ENCODE data around the gene DBH. TPM values are rescaled to one million over a fixed set of nuclear protein-coding genes. Genes with fewer than 3 reads are reported as not detected.
A peak's percentile ranks its signal among the peaks of the same experiment; 100 is the strongest.

Gene DBH
- total RNA-seq, 2 donors from 2014 or later = not detected

GRCh38 chr9:133590231-133590855 is 45.8 kb upstream of the DBH start:
- intact Hi-C loops (cut with DNase I) = no loop called here
- no peak for ATAC-seq
- no peaks in the 10 kb centered on the region for H3K4me1 ChIP-seq
- 66 to 69% methylated on average over 14 to 20 of the region's 20 CpGs for WGBS, 2 donors
- H3K27ac ChIP-seq = no peak overlapping the region
- H3K27me3 ChIP-seq = peaks cover 0 to 10% of the 10 kb centered on the region in 2 donors
- no peak for DNase-seq
- no peaks in the 10 kb centered on the region for H3K9me3 ChIP-seq
- no peaks in the 10 kb centered on the region for H3K36me3 ChIP-seq (replicated peaks in 1 of 2; ENCODE audit: insufficient read depth in 1 of 2, low read depth in 2 of 2)
- TF ChIP-seq CTCF (IDR thresholded peaks at IDR 0.05) (no peak), POLR2A (IDR thresholded peaks at IDR 0.05) (no peak)
- no peak overlapping the region for H3K4me3 ChIP-seq

- Histone ChIP-seq H3K27ac (no peak overlapping the region), H3K4me3 (no peak overlapping the region), H3K4me1 (no peaks in the 10 kb centered on the region), H3K36me3 (replicated peaks in 1 of 2; ENCODE audit: insufficient read depth in 1 of 2, low read depth in 2 of 2) (no peaks in the 10 kb centered on the region), H3K27me3 (peaks cover 0 to under 1% of the 10 kb centered on the region in 2 donors), H3K9me3 (peaks cover 0 to under 1% (median 0%) of the 10 kb centered on the region in 3 donors)
- DNase-seq = no peak
- no peak for ATAC-seq
- intact Hi-C loops (cut with DNase I) = no loop called here
- 86 to 88% methylated on average over 13 to 16 of the region's 17 CpGs for WGBS, 2 donors
- TF ChIP-seq CTCF (IDR thresholded peaks at IDR 0.05) (no peak), POLR2A (IDR thresholded peaks at IDR 0.05) (no peak)
Observed at GRCh38 chr9:133591116-133591910, 44.9 kb upstream of the DBH start.

- Histone ChIP-seq H3K36me3 (replicated peaks in 1 of 2; ENCODE audit: insufficient read depth in 1 of 2, low read depth in 2 of 2) (no peaks in the 10 kb centered on the region), H3K27me3 (no peaks in the 10 kb centered on the region), H3K4me1 (no peaks in the 10 kb centered on the region), H3K27ac (no peak overlapping the region), H3K9me3 (peaks cover 0 to 7% (median 0%) of the 10 kb centered on the region in 3 donors), H3K4me3 (no peak overlapping the region)
- ATAC-seq (no peak), DNase-seq (no peak)
- intact Hi-C loops (cut with DNase I) = no loop called here
- 46 to 56% methylated on average over 6 to 10 of the region's 10 CpGs for WGBS, 2 donors
- TF ChIP-seq POLR2A (IDR thresholded peaks at IDR 0.05) (no peak), CTCF (IDR thresholded peaks at IDR 0.05) (no peak)
Observed at GRCh38 chr9:133591985-133592384, 44.2 kb upstream of the DBH start.

- no peaks in the 10 kb centered on the region for H3K27me3 ChIP-seq
- DNase-seq = no peak
Observed at GRCh38 chr9:133592731-133593409, 43.3 kb upstream of the DBH start.

More at GRCh38 chr9:133592731-133593409, 43.3 kb upstream of the DBH start:
- no peak for ATAC-seq
- Histone ChIP-seq H3K4me1 (no peaks in the 10 kb centered on the region), H3K4me3 (no peak overlapping the region), H3K27ac (no peak overlapping the region), H3K9me3 (peaks cover 0 to 16% (median 0%) of the 10 kb centered on the region in 3 donors), H3K36me3 (replicated peaks in 1 of 2; ENCODE audit: insufficient read depth in 1 of 2, low read depth in 2 of 2) (no peaks in the 10 kb centered on the region)
- intact Hi-C loops (cut with DNase I) = no loop called here
- TF ChIP-seq POLR2A (IDR thresholded peaks at IDR 0.05) (no peak), CTCF (IDR thresholded peaks at IDR 0.05) (peak in 1 of 7 experiments; percentile 10)
- WGBS, 2 donors = 70 to 88% methylated on average over 8 to 13 of the region's 17 CpGs

Data from body of pancreas (tissue), 4 donors.